SK-MEL-5 (cell line): Measurements from ENCODE around the gene GARIN5A. TPM values are rescaled to one million over a fixed set of nuclear protein-coding genes. Genes with fewer than 3 reads are reported as not detected.

Experiments
- DNase-seq: peaks from one replicate; pipeline ENCODE4 v3.0.0-alpha.2; 2016; ENCODE audit warnings: low read depth, low spot score
- in situ Hi-C: cut with HindIII; loops from 2 replicates; pipeline ENCODE4 v1.10.0; 2016; ENCODE audit warnings: low sequenced_read_pairs, high pct_unique_total_duplicates, low pct_unique_long_range_greater_than_20kb
- total RNA-seq: library from RNA; depleted of rRNA; stranded (reverse); fragments of >200 nt; shearing (Covaris generic); gene quantifications from 2 replicates; pipeline ENCODE4 v1.2.3, GENCODE V29; 2014

The GARIN5A gene
- total RNA-seq, 1 experiment from 2014 or later, result 0.29 TPM

GRCh38 chr19:50510700-50511068 is 34.0 kb upstream of the GARIN5A start:
- in situ Hi-C loops, result no loop called here
- DNase-seq, result no peak

- DNase-seq, result no peak
- in situ Hi-C loops, result no loop called here
Measured at GRCh38 chr19:50510121-50510670, 33.5 kb upstream of the GARIN5A start.

- in situ Hi-C loops, result no loop called here
- no peak for DNase-seq
Measured at GRCh38 chr19:50509366-50509765, 32.7 kb upstream of the GARIN5A start.

- in situ Hi-C loops, result no loop called here
- no peak for DNase-seq
Measured at GRCh38 chr19:50508843-50509190, 32.2 kb upstream of the GARIN5A start.

- no peak for DNase-seq
- in situ Hi-C loops, result no loop called here
Measured at GRCh38 chr19:50507376-50507775, 30.7 kb upstream of the GARIN5A start.

GRCh38 chr19:50506700-50507099 is 30.1 kb upstream of the GARIN5A start:
- in situ Hi-C loops, result no loop called here

GRCh38 chr19:50505856-50506611 is 29.4 kb upstream of the GARIN5A start:
- in situ Hi-C loops, result no loop called here
- DNase-seq, result no peak

More at GRCh38 chr19:50506700-50507099, 30.1 kb upstream of the GARIN5A start:
- DNase-seq, result no peak

- in situ Hi-C loops, result no loop called here
- no peak for DNase-seq
Measured at GRCh38 chr19:50501568-50502475, 25.2 kb upstream of the GARIN5A start.

- DNase-seq, result no peak
- in situ Hi-C loops, result no loop called here
Measured at GRCh38 chr19:50501186-50501567, 24.5 kb upstream of the GARIN5A start.

- DNase-seq, result no peak
- in situ Hi-C loops, result no loop called here
Measured at GRCh38 chr19:50500753-50501151, 24.1 kb upstream of the GARIN5A start.

- DNase-seq, result no peak
- in situ Hi-C loops, result no loop called here
Measured at GRCh38 chr19:50500060-50500752, 23.6 kb upstream of the GARIN5A start.

GRCh38 chr19:50498219-50499056 is 21.8 kb upstream of the GARIN5A start:
- in situ Hi-C loops, result no loop called here
- peak; percentile 16 for DNase-seq

- in situ Hi-C loops, result no loop called here
- DNase-seq, result peak; percentile 63
Measured at GRCh38 chr19:50497022-50497405, 20.4 kb upstream of the GARIN5A start.

GRCh38 chr19:50496189-50497021 is 19.8 kb upstream of the GARIN5A start:
- DNase-seq, result peak; percentile 81
- in situ Hi-C loops, result no loop called here

- DNase-seq, result no peak
- in situ Hi-C loops, result no loop called here
Measured at GRCh38 chr19:50495020-50495531, 18.4 kb upstream of the GARIN5A start.
